Osteoblast (primary cell): ENCODE data around the gene VAPB. TPM values are rescaled to one million over a fixed set of nuclear protein-coding genes. Genes with fewer than 3 reads are reported as not detected.

Source experiments
- DNase-seq: peaks from one replicate; pipeline ENCODE4 v3.0.0; 2011; ENCODE audit warnings: low spot score, mixed read lengths; ENCODE audit not compliant: insufficient read length; ENCODE audit errors: missing footprints
- H2AFZ ChIP-seq: 2 replicates; pipeline ENCODE4 v1.6.0; 2011; ENCODE audit warnings: mild to moderate bottlenecking, low read length
- H3K27ac ChIP-seq: 2 replicates; pipeline ENCODE4 v1.5.1; 2011; ENCODE audit warnings: mild to moderate bottlenecking, low read depth, low read length, moderate library complexity
- H3K27me3 ChIP-seq: 2 replicates; pipeline ENCODE4 v1.6.0; 2012; ENCODE audit warnings: mild to moderate bottlenecking, control low read depth, inconsistent platforms, low read length, moderate library complexity; ENCODE audit not compliant: insufficient read depth
- H3K36me3 ChIP-seq: 2 replicates; pipeline ENCODE4 v1.5.1; 2011; ENCODE audit warnings: mild to moderate bottlenecking, low read length, control low read depth, moderate library complexity; ENCODE audit not compliant: insufficient read depth
- H3K4me1 ChIP-seq: 2 replicates; pipeline ENCODE4 v1.5.1; 2011; ENCODE audit warnings: mild to moderate bottlenecking, low read length, control low read depth, moderate library complexity; ENCODE audit not compliant: insufficient read depth
- H3K4me2 ChIP-seq: 2 replicates; pipeline ENCODE4 v1.6.0; 2011; ENCODE audit warnings: mild to moderate bottlenecking, low read length; ENCODE audit not compliant: insufficient read depth
- H3K4me3 ChIP-seq: fragments of 200-600 bp; sonication (generic); 3 replicates; pipeline ENCODE4 v1.5.1; 2012; ENCODE audit warnings: mild to moderate bottlenecking, low read length, inconsistent platforms; ENCODE audit not compliant: insufficient read depth
- H3K79me2 ChIP-seq: 2 replicates; pipeline ENCODE4 v1.6.0; 2012; ENCODE audit warnings: mild to moderate bottlenecking, low read length, control low read depth, inconsistent platforms; ENCODE audit not compliant: insufficient read depth
- H3K9me3 ChIP-seq: 2 replicates; pipeline ENCODE4 v1.5.1; 2011; ENCODE audit warnings: low read depth, low read length, control low read depth
- H4K20me1 ChIP-seq: 2 replicates; pipeline ENCODE4 v1.6.0; 2012; ENCODE audit warnings: mild to moderate bottlenecking, low read length, control low read depth; ENCODE audit not compliant: insufficient read depth
- total RNA-seq: library from RNA; depleted of rRNA; stranded (reverse); fragments of >200 nt; gene quantifications from 2 replicates; pipeline ENCODE4 v1.2.3, GENCODE V29; 2012
- TF ChIP-seq, protein P1 (sequence below): IDR thresholded peaks from 2 replicates; pipeline ENCODE4 v1.5.1; 2011; ENCODE audit warnings: mild to moderate bottlenecking, low read depth, low read length, moderate library complexity; ENCODE audit errors: extremely low read depth

The VAPB gene
- total RNA-seq, 1 donor = 14.5 TPM

DNA sequence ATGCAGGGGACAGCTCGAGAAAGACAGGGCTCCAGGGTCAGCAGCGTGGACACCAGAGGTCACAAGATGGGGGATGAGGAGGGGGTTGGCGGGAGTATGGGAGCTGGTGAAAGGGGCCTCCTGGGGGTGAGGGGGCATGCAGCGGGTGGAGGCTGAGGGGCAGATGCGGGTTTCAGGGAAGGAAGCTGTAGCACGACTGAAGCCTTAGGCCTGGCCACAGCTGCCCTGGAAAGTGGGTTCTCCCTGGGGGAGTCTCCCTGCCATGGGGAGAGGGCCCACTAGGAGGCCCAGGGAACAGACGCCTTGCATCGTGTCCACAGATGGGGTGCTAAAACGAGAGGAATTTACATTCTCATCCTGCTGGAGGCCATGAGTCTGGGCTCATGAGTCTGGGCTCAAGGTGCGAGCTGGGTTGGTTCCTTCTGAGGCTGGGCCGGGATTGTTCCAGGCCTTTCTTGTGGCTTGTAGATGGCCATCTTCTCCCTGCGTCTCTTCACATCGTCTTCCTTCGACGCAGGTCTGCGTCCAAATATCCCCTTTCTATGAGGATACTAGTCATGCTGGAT lies 108.1 kb downstream of the VAPB start:
- Histone ChIP-seq H3K9me3 (no peaks in the 10 kb centered on the region), H4K20me1 (peaks cover 15% of the 10 kb centered on the region), H3K27ac (no peak overlapping the region), H3K4me2 (no peak overlapping the region), H3K36me3 (peaks cover 7% of the 10 kb centered on the region), H3K27me3 (no peaks in the 10 kb centered on the region), H2AFZ (no peak overlapping the region), H3K4me3 (no peak overlapping the region), H3K79me2 (peaks cover 82% of the 10 kb centered on the region), H3K4me1 (no peaks in the 10 kb centered on the region)
- TF ChIP-seq, protein P1, sequence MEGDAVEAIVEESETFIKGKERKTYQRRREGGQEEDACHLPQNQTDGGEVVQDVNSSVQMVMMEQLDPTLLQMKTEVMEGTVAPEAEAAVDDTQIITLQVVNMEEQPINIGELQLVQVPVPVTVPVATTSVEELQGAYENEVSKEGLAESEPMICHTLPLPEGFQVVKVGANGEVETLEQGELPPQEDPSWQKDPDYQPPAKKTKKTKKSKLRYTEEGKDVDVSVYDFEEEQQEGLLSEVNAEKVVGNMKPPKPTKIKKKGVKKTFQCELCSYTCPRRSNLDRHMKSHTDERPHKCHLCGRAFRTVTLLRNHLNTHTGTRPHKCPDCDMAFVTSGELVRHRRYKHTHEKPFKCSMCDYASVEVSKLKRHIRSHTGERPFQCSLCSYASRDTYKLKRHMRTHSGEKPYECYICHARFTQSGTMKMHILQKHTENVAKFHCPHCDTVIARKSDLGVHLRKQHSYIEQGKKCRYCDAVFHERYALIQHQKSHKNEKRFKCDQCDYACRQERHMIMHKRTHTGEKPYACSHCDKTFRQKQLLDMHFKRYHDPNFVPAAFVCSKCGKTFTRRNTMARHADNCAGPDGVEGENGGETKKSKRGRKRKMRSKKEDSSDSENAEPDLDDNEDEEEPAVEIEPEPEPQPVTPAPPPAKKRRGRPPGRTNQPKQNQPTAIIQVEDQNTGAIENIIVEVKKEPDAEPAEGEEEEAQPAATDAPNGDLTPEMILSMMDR = no peak
- no peak for DNase-seq

DNA sequence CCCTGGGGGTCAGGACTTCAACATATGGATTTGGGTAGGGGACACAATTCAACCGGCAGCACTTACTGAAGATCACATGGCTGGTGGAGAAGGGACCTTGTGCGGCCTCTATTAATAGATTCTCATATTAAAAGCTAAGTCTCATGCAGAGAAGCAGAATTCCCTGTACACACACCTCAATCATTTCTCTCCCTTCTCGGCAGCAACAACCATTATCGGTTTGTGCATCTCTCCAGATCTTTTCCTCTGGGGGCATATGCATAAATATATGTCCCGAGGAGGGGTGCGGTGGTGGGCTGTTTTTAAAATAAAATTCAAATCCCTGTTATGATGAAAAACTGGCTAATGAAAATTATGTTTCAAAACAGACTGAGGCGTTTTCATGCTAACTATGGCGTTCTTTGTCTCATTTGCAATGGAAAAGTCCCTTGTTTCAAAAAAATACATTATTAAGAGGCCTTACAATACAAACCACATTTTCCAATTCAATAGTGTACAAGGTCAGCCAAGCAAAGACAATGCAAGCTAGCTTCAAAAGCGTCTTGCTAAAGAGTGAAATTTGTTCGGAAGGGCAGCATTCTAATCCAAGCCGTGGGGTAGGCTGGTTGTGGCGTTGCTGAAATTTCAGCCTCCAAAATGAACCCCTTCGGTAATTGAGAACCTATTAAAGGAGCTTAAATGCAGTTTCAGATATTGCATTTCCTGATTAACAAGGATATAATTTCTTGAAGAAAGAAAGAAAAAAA lies 108.9 kb downstream of the VAPB start:
- no peaks in the 10 kb centered on the region for H3K4me1 ChIP-seq
- no peak overlapping the region for H3K27ac ChIP-seq
- TF ChIP-seq, protein P1 = no peak
- no peak overlapping the region for H2AFZ ChIP-seq
- peaks cover 81% of the 10 kb centered on the region for H3K79me2 ChIP-seq
- no peak overlapping the region for H3K4me2 ChIP-seq
- DNase-seq = no peak
- H3K9me3 ChIP-seq = no peaks in the 10 kb centered on the region
- H3K4me3 ChIP-seq = no peak overlapping the region
- peaks cover 7% of the 10 kb centered on the region for H3K36me3 ChIP-seq
- no peaks in the 10 kb centered on the region for H3K27me3 ChIP-seq
- peaks cover 10% of the 10 kb centered on the region for H4K20me1 ChIP-seq

GRCh38 chr20:58498470-58499068 lies 109.5 kb downstream of the VAPB start:
- Histone ChIP-seq H3K4me3 (no peak overlapping the region), H3K4me1 (no peaks in the 10 kb centered on the region), H2AFZ (no peak overlapping the region), H4K20me1 (peaks cover 9% of the 10 kb centered on the region), H3K9me3 (no peaks in the 10 kb centered on the region), H3K27ac (no peak overlapping the region), H3K4me2 (no peak overlapping the region), H3K79me2 (peaks cover 81% of the 10 kb centered on the region), H3K27me3 (no peaks in the 10 kb centered on the region), H3K36me3 (peaks cover 7% of the 10 kb centered on the region)
- TF ChIP-seq, protein P1 = no peak
- no peak for DNase-seq

GRCh38 chr20:58500256-58500655 lies 111.2 kb downstream of the VAPB start:
- no peak for DNase-seq
- TF ChIP-seq, protein P1 = no peak

More at GRCh38 chr20:58500256-58500655, 111.2 kb downstream of the VAPB start:
- Histone ChIP-seq H3K79me2 (peaks cover 79% of the 10 kb centered on the region), H2AFZ (no peak overlapping the region), H4K20me1 (peaks cover 14% of the 10 kb centered on the region), H3K27me3 (no peaks in the 10 kb centered on the region), H3K27ac (no peak overlapping the region), H3K4me2 (no peak overlapping the region), H3K9me3 (peaks cover 5% of the 10 kb centered on the region), H3K36me3 (peaks cover 7% of the 10 kb centered on the region), H3K4me3 (no peak overlapping the region), H3K4me1 (no peaks in the 10 kb centered on the region)
